LNCAP (cell line): ENCODE results near the gene TTC28.

Source experiments
- CTCF ChIP-seq: fragments of 450-650 bp; IDR thresholded peaks from 2 replicates; pipeline ENCODE4 v1.5.1; 2017; ENCODE audit warnings: mild to moderate bottlenecking

TTC28 gene

GRCh38 chr22:28268171-28268570 is 411.5 kb downstream of the TTC28 start:
- TF ChIP-seq CTCF = no peak

- TF ChIP-seq CTCF = no peak
Measured at GRCh38 chr22:28260619-28261018, 419.0 kb downstream of the TTC28 start.

GRCh38 chr22:28259774-28260312 is 419.8 kb downstream of the TTC28 start:
- no peak for TF ChIP-seq CTCF

GRCh38 chr22:28254396-28254795 is 425.2 kb downstream of the TTC28 start:
- TF ChIP-seq CTCF = no peak

- no peak for TF ChIP-seq CTCF
Measured at GRCh38 chr22:28252539-28252938, 427.1 kb downstream of the TTC28 start.

GRCh38 chr22:28250036-28250695 is 429.5 kb downstream of the TTC28 start:
- no peak for TF ChIP-seq CTCF

- no peak for TF ChIP-seq CTCF
Measured at GRCh38 chr22:28249402-28249801, 430.2 kb downstream of the TTC28 start.
